ENCODE measurements around the gene NDUFB5. TPM values are rescaled to one million over a fixed set of nuclear protein-coding genes. Genes with fewer than 3 reads are reported as not detected.

Gene NDUFB5
- polyA plus RNA-seq, 1 experiment: 12.5 TPM

GRCh38 chr3:179658606-179659005 is 54.0 kb downstream of the NDUFB5 start:
- no peak overlapping the region for H3K4me3 ChIP-seq (ENCODE audit: low read depth, low read length)
- H3K36me3 ChIP-seq (ENCODE audit: control insufficient read depth, insufficient read depth, low read length): no peaks in the 10 kb centered on the region
- no peaks in the 10 kb centered on the region for H3K27me3 ChIP-seq (ENCODE audit: control insufficient read depth, insufficient read depth, low read length)
- no peak for DNase-seq (ENCODE audit: low read depth)
- ChIA-PET POLR2A (no interaction called here), CTCF (interaction anchor here (0.9 to 1.2 kb wide), 2 partner anchors 9 to 12 kb away, joined by 3 to 4 read pairs; no protein-coding TSS in a partner anchor)
- TF ChIP-seq, protein P1, sequence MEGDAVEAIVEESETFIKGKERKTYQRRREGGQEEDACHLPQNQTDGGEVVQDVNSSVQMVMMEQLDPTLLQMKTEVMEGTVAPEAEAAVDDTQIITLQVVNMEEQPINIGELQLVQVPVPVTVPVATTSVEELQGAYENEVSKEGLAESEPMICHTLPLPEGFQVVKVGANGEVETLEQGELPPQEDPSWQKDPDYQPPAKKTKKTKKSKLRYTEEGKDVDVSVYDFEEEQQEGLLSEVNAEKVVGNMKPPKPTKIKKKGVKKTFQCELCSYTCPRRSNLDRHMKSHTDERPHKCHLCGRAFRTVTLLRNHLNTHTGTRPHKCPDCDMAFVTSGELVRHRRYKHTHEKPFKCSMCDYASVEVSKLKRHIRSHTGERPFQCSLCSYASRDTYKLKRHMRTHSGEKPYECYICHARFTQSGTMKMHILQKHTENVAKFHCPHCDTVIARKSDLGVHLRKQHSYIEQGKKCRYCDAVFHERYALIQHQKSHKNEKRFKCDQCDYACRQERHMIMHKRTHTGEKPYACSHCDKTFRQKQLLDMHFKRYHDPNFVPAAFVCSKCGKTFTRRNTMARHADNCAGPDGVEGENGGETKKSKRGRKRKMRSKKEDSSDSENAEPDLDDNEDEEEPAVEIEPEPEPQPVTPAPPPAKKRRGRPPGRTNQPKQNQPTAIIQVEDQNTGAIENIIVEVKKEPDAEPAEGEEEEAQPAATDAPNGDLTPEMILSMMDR (IDR thresholded peaks at IDR 0.05; ENCODE audit: insufficient read depth, low read depth, low read length): no peak

DNA sequence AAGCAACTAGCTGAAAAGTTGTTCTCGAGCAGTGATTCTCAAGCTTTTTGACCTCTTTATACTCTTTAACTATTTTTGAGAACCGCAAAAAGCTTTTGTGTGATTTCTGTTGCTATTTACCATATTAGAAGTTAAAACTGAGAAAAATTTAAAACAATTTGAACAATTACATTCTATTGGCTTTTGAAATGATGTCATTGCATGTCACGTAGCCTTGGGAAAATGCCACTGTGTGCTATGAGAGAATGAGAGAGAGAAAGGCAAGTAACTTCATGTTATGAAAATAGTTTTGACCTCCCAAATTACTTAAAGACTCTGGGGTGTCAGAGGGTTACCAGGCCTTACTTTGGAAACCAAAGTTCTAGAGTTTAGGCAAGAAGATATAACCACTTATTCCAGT is 56.3 kb downstream of the NDUFB5 start:
- no peaks in the 10 kb centered on the region for H3K36me3 ChIP-seq (ENCODE audit: control insufficient read depth, insufficient read depth, low read length)
- TF ChIP-seq, protein P1 (IDR thresholded peaks at IDR 0.05; ENCODE audit: insufficient read depth, low read depth, low read length): no peak
- CTCF ChIA-PET: interaction anchor here (0.6 to 1.8 kb wide), 2 partner anchors 11 to 282 kb away, joined by 3 to 4 read pairs; no protein-coding TSS in a partner anchor

GRCh38 chr3:179661777-179662176 is 57.2 kb downstream of the NDUFB5 start:
- TF ChIP-seq, protein P1 (IDR thresholded peaks at IDR 0.05; ENCODE audit: insufficient read depth, low read depth, low read length): no peak
- H3K4me3 ChIP-seq (ENCODE audit: low read depth, low read length): no peak overlapping the region
- DNase-seq (ENCODE audit: low read depth): no peak
- ChIA-PET CTCF (interaction anchor here (1.8 kb wide), 1 partner anchor 12 kb away, joined by 7 read pairs; no protein-coding TSS in a partner anchor), POLR2A (no interaction called here)
- H3K27me3 ChIP-seq (ENCODE audit: control insufficient read depth, insufficient read depth, low read length): no peaks in the 10 kb centered on the region
- H3K36me3 ChIP-seq (ENCODE audit: control insufficient read depth, insufficient read depth, low read length): no peaks in the 10 kb centered on the region

More for the DNA sequence above, 56.3 kb downstream of the NDUFB5 start:
- POLR2A ChIA-PET: interaction anchor here (0.6 kb wide), 1 partner anchor 950 kb away, joined by 3 read pairs; no protein-coding TSS in a partner anchor
- H3K4me3 ChIP-seq (ENCODE audit: low read depth, low read length): no peak overlapping the region
- no peak for DNase-seq (ENCODE audit: low read depth)
- H3K27me3 ChIP-seq (ENCODE audit: control insufficient read depth, insufficient read depth, low read length): no peaks in the 10 kb centered on the region

DNA sequence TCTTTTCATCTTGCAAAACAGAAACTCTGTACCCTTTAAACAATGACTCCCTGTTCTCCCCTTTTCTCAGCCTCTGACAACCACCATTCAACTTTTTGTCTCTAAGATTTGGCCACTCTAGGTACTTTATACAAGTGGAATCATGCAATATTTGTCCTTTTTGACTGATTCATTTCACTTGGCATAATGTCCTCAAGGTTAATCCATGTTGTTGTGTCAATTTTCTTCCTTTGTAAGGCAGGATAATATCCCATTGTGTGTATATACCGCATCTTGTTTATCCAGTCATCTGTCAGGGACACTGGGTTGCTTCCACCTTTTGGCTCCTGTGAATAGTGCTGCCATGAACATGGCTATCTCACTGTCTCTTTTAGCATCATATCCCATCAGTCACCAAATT is 58.5 kb downstream of the NDUFB5 start:
- ChIA-PET POLR2A (no interaction called here), CTCF (interaction anchor here (1.8 kb wide), 1 partner anchor 13 kb away, joined by 7 read pairs; no protein-coding TSS in a partner anchor)
- no peak for DNase-seq (ENCODE audit: low read depth)
- no peak overlapping the region for H3K4me3 ChIP-seq (ENCODE audit: low read depth, low read length)
- H3K36me3 ChIP-seq (ENCODE audit: control insufficient read depth, insufficient read depth, low read length): no peaks in the 10 kb centered on the region
- H3K27me3 ChIP-seq (ENCODE audit: control insufficient read depth, insufficient read depth, low read length): no peaks in the 10 kb centered on the region
- TF ChIP-seq, protein P1 (IDR thresholded peaks at IDR 0.05; ENCODE audit: insufficient read depth, low read depth, low read length): no peak

DNA sequence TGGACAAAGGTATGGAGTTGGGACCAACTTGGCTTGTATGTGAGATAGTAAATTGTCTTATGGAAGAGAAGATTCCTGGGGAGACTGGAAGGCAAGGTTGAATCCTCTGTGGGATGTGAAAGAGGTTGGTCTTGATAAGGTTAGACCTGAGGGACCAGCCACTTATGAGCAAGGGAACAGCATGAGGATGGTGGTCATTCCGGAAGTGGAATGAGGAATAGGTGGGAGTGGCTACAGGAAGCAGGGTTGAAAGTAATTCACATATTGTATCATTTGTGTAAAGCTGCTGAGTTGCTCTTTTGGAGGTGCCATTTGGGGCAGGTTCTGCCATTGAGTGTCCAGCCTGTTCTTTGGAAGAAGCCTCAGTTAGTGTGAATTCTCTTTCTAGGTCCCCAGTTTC is 61.4 kb downstream of the NDUFB5 start:
- no peak overlapping the region for H3K4me3 ChIP-seq (ENCODE audit: low read depth, low read length)
- POLR2A ChIA-PET: no interaction called here
- CTCF ChIA-PET: interaction anchor here (1.2 kb wide), 1 partner anchor 14 kb away, joined by 4 read pairs; the partner anchor contains the start of gene USP13
- TF ChIP-seq, protein P1 (IDR thresholded peaks at IDR 0.05; ENCODE audit: insufficient read depth, low read depth, low read length): no peak
- no peaks in the 10 kb centered on the region for H3K27me3 ChIP-seq (ENCODE audit: control insufficient read depth, insufficient read depth, low read length)
- no peak for DNase-seq (ENCODE audit: low read depth)
- no peaks in the 10 kb centered on the region for H3K36me3 ChIP-seq (ENCODE audit: control insufficient read depth, insufficient read depth, low read length)
